CD1c-positive myeloid dendritic cell (primary cell): Measurements from ENCODE around the gene EYA4.

Source experiments
- DNase-seq: peaks from one replicate; pipeline ENCODE4 v3.0.0-alpha.2; 2016; ENCODE audit errors: extremely low spot score

Gene EYA4

GRCh38 chr6:133241086-133241900 lies at the start of gene EYA4:
Gene EYA4, plus strand, starts transcription at chr6:133241357. Its CDS starts 33,424 bp downstream, at chr6:133274781.
- DNase-seq = no peak

- DNase-seq = no peak
Observed at GRCh38 chr6:133193396-133193795, 47.8 kb upstream of the EYA4 start.

- DNase-seq = no peak
Observed at GRCh38 chr6:133198725-133199124, 42.4 kb upstream of the EYA4 start.

- DNase-seq = no peak
Observed at GRCh38 chr6:133201231-133201630, 39.9 kb upstream of the EYA4 start.

GRCh38 chr6:133202610-133203343 lies 38.4 kb upstream of the EYA4 start:
- no peak for DNase-seq

- DNase-seq = no peak
Observed at GRCh38 chr6:133203344-133203697, 37.8 kb upstream of the EYA4 start.

- no peak for DNase-seq
Observed at GRCh38 chr6:133205304-133205703, 35.9 kb upstream of the EYA4 start.

- DNase-seq = no peak
Observed at GRCh38 chr6:133206942-133207341, 34.2 kb upstream of the EYA4 start.

- DNase-seq = no peak
Observed at GRCh38 chr6:133207754-133208153, 33.4 kb upstream of the EYA4 start.

GRCh38 chr6:133208183-133208755 lies 32.9 kb upstream of the EYA4 start:
- DNase-seq = no peak

GRCh38 chr6:133214267-133214666 lies 26.9 kb upstream of the EYA4 start:
- DNase-seq = no peak

- DNase-seq = no peak
Observed at GRCh38 chr6:133218852-133219251, 22.3 kb upstream of the EYA4 start.

- no peak for DNase-seq
Observed at GRCh38 chr6:133223452-133224029, 17.6 kb upstream of the EYA4 start.

GRCh38 chr6:133225560-133225959 lies 15.6 kb upstream of the EYA4 start:
- no peak for DNase-seq

- no peak for DNase-seq
Observed at GRCh38 chr6:133227344-133227743, 13.8 kb upstream of the EYA4 start.

- no peak for DNase-seq
Observed at GRCh38 chr6:133230052-133230451, 11.1 kb upstream of the EYA4 start.

GRCh38 chr6:133235221-133235620 lies 5.9 kb upstream of the EYA4 start:
- DNase-seq = no peak

GRCh38 chr6:133236932-133237331 lies 4.2 kb upstream of the EYA4 start:
- DNase-seq = no peak

- no peak for DNase-seq
Observed at GRCh38 chr6:133240511-133241085, 559 bp upstream of the EYA4 start.

GRCh38 chr6:133241901-133242636 lies 912 bp downstream of the EYA4 start:
- DNase-seq = no peak
